ENCODE results near the gene SHROOM1.

GRCh38 chr5:132802044-132802684 is 28.3 kb downstream of the SHROOM1 start:
- TF ChIP-seq SUZ12 (IDR thresholded peaks at IDR 0.05; ENCODE audit: extremely low read depth, insufficient read depth, insufficient read length) (no peak), YY1 (IDR thresholded peaks at IDR 0.05; ENCODE audit: insufficient read depth, insufficient read length) (no peak), ZNF274 (IDR thresholded peaks at IDR 0.05; ENCODE audit: low read depth, low read length) (no peak)
